Measurements from ENCODE around the gene CTSW. TPM values are rescaled to one million over a fixed set of nuclear protein-coding genes. Genes with fewer than 3 reads are reported as not detected.

The CTSW gene
- polyA plus RNA-seq, 3 donors from 2014 or later, result 2,066 to 3,052 (median 2,928) TPM

GRCh38 chr11:65866509-65867283 lies 12.9 kb upstream of the CTSW start:
- peaks cover 15 to 25% of the 10 kb centered on the region in 2 donors for H3K4me1 Mint-ChIP-seq
- no peak overlapping the region for H3K27ac Mint-ChIP-seq
- peaks cover 4 to 12% (median 4%) of the 10 kb centered on the region in 3 donors for H3K36me3 Mint-ChIP-seq
- peaks cover 0 to 5% (median 2%) of the 10 kb centered on the region in 3 donors for H3K27me3 Mint-ChIP-seq (ENCODE audit: low read depth in 3 of 3)
- no peaks in the 10 kb centered on the region for H3K9me3 Mint-ChIP-seq
- H3K4me3 Mint-ChIP-seq, result no peak overlapping the region
- no peak for DNase-seq

GRCh38 chr11:65867284-65868071 lies 12.2 kb upstream of the CTSW start:
- no peak for DNase-seq

GRCh38 chr11:65868076-65868667 lies 11.5 kb upstream of the CTSW start:
- Mint-ChIP-seq H3K9me3 (no peaks in the 10 kb centered on the region), H3K4me3 (no peak overlapping the region), H3K27me3 (ENCODE audit: low read depth in 3 of 3) (peaks cover 0 to 5% (median 2%) of the 10 kb centered on the region in 3 donors), H3K36me3 (peaks cover 0 to 7% (median 0%) of the 10 kb centered on the region in 3 donors), H3K4me1 (peaks cover 14 to 27% of the 10 kb centered on the region in 2 donors), H3K27ac (peak overlapping the region in 1 of 6 donors; percentile 2)
- DNase-seq, result no peak

More at GRCh38 chr11:65867284-65868071, 12.2 kb upstream of the CTSW start:
- Mint-ChIP-seq H3K9me3 (no peaks in the 10 kb centered on the region), H3K36me3 (peaks cover 4 to 11% (median 4%) of the 10 kb centered on the region in 3 donors), H3K27ac (no peak overlapping the region), H3K27me3 (ENCODE audit: low read depth in 3 of 3) (peaks cover 0 to 5% (median 2%) of the 10 kb centered on the region in 3 donors), H3K4me1 (peaks cover 14 to 27% of the 10 kb centered on the region in 2 donors), H3K4me3 (no peak overlapping the region)

GRCh38 chr11:65868907-65869306 lies 10.7 kb upstream of the CTSW start:
- peaks cover 17 to 34% of the 10 kb centered on the region in 2 donors for H3K4me1 Mint-ChIP-seq
- peaks cover 0 to 7% (median 0%) of the 10 kb centered on the region in 3 donors for H3K36me3 Mint-ChIP-seq
- peaks cover 0 to 8% (median 0%) of the 10 kb centered on the region in 3 donors for H3K27me3 Mint-ChIP-seq (ENCODE audit: low read depth in 3 of 3)
- H3K27ac Mint-ChIP-seq, result peak overlapping the region in 1 of 6 donors; percentile 24
- H3K4me3 Mint-ChIP-seq, result no peak overlapping the region
- no peaks in the 10 kb centered on the region for H3K9me3 Mint-ChIP-seq
- DNase-seq, result no peak

- no peak for DNase-seq
- Mint-ChIP-seq H3K9me3 (no peaks in the 10 kb centered on the region), H3K4me3 (no peak overlapping the region), H3K27ac (peak overlapping the region in 1 of 6 donors; percentile 45), H3K36me3 (peaks cover 0 to 7% (median 0%) of the 10 kb centered on the region in 3 donors), H3K27me3 (ENCODE audit: low read depth in 3 of 3) (peaks cover 0 to 8% (median 0%) of the 10 kb centered on the region in 3 donors), H3K4me1 (peaks cover 17 to 35% of the 10 kb centered on the region in 2 donors)
Measured at GRCh38 chr11:65869643-65870306, 9.9 kb upstream of the CTSW start.

- Mint-ChIP-seq H3K27ac (peak overlapping the region in 5 of 6 donors; percentile 45 to 87 (median 74)), H3K4me3 (peak overlapping the region in 3 of 5 donors; percentile 27 to 50 (median 46)), H3K4me1 (peaks cover 17 to 35% of the 10 kb centered on the region in 2 donors), H3K27me3 (ENCODE audit: low read depth in 3 of 3) (peaks cover 0 to 8% (median 0%) of the 10 kb centered on the region in 3 donors), H3K36me3 (peaks cover 0 to 4% (median 0%) of the 10 kb centered on the region in 3 donors), H3K9me3 (no peaks in the 10 kb centered on the region)
- DNase-seq, result no peak
Measured at GRCh38 chr11:65870307-65870658, 9.4 kb upstream of the CTSW start.

GRCh38 chr11:65870706-65871681 lies 8.6 kb upstream of the CTSW start:
- H3K4me3 Mint-ChIP-seq, result peak overlapping the region in 4 of 5 donors; percentile 42 to 53 (median 48)
- H3K27ac Mint-ChIP-seq, result peak overlapping the region in 5 of 6 donors; percentile 51 to 87 (median 74)
- DNase-seq, result no peak
- H3K9me3 Mint-ChIP-seq, result no peaks in the 10 kb centered on the region
- H3K4me1 Mint-ChIP-seq, result peaks cover 17 to 35% of the 10 kb centered on the region in 2 donors
- peaks cover 0 to 8% (median 0%) of the 10 kb centered on the region in 3 donors for H3K27me3 Mint-ChIP-seq (ENCODE audit: low read depth in 3 of 3)
- H3K36me3 Mint-ChIP-seq, result peaks cover 0 to 4% (median 0%) of the 10 kb centered on the region in 3 donors

- H3K27ac Mint-ChIP-seq, result peak overlapping the region in 4 of 6 donors; percentile 20 to 76 (median 33)
- H3K4me1 Mint-ChIP-seq, result peaks cover 17 to 42% of the 10 kb centered on the region in 2 donors
- H3K36me3 Mint-ChIP-seq, result peaks cover 0 to 4% (median 0%) of the 10 kb centered on the region in 3 donors
- H3K9me3 Mint-ChIP-seq, result no peaks in the 10 kb centered on the region
- no peak for DNase-seq
- H3K27me3 Mint-ChIP-seq (ENCODE audit: low read depth in 3 of 3), result peaks cover 0 to 8% (median 0%) of the 10 kb centered on the region in 3 donors
- peak overlapping the region; percentile 42 to 53 (median 42) for H3K4me3 Mint-ChIP-seq
Measured at GRCh38 chr11:65871811-65872548, 7.7 kb upstream of the CTSW start.

GRCh38 chr11:65872586-65873317 lies 6.9 kb upstream of the CTSW start, which contains the start of gene EFEMP2:
TSS of gene EFEMP2 (minus strand) at chr11:65872800. CDS start at chr11:65872354, 446 bp downstream.
- H3K4me1 Mint-ChIP-seq, result peaks cover 23 to 45% of the 10 kb centered on the region in 2 donors
- peak within 1 kb of the TSS; percentile 76 to 92 (median 86) for H3K27ac Mint-ChIP-seq
- H3K27me3 Mint-ChIP-seq (ENCODE audit: low read depth in 3 of 3), result peaks cover 0 to 8% (median 0%) of the 10 kb centered on the region in 3 donors
- peak within 1 kb of the TSS; percentile 77 to 94 (median 89) for H3K4me3 Mint-ChIP-seq
- DNase-seq, result no peak
- H3K9me3 Mint-ChIP-seq, result no peaks in the 10 kb centered on the region
- H3K36me3 Mint-ChIP-seq, result no peaks in the 10 kb centered on the region

- H3K27me3 Mint-ChIP-seq (ENCODE audit: low read depth in 3 of 3), result peaks cover 0 to 10% (median 0%) of the 10 kb centered on the region in 3 donors
- DNase-seq, result peak; percentile 96 to 98 (median 98)
- no peaks in the 10 kb centered on the region for H3K36me3 Mint-ChIP-seq
- H3K4me3 Mint-ChIP-seq, result peak overlapping the region; percentile 77 to 94 (median 89)
- H3K27ac Mint-ChIP-seq, result peak overlapping the region; percentile 70 to 92 (median 86)
- no peaks in the 10 kb centered on the region for H3K9me3 Mint-ChIP-seq
- H3K4me1 Mint-ChIP-seq, result peaks cover 31 to 51% of the 10 kb centered on the region in 2 donors
Measured at GRCh38 chr11:65873318-65874156, 6.1 kb upstream of the CTSW start.

Data from immature natural killer cell (primary cell).